CD4-positive, alpha-beta T cell treated with Interleukin-6 at 100 ng/mL for 8 hours (primary cell): ENCODE data around the gene EDC3.

Experiments used
- DNase-seq: peaks from one replicate; pipeline ENCODE4 v3.0.0-alpha.2; 2020; ENCODE audit warnings: mixed read lengths, low spot score

Gene EDC3

DNA sequence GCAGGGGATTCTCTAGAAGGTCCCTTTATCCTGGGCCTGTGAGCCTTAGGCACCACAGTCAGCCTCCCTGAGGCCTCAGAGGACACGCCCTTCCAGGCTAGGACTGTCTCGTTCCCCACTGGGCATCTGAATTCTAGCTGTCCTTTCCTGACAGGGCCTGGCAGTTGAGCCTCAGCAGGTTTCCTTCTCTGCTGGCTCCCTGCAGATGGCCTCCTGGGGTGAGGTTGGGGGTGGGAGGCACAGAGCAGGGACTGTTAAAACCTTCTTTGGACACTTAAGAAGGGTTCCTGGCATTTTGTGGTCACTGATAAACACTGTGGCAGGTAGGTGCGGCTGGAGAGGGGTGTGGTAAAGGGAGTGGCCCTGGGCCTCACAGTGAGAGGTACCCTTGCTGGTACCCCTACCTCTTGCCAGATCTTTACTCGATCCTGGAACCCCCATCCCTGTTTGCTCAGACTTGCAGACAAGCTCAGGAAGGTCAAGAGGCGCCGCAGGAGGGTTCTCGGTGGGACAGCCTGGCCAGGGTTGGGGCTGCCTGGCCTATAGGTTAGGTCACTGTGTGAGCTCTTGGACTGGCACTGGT, 71.7 kb downstream of the EDC3 start:
- no peak for DNase-seq

DNA sequence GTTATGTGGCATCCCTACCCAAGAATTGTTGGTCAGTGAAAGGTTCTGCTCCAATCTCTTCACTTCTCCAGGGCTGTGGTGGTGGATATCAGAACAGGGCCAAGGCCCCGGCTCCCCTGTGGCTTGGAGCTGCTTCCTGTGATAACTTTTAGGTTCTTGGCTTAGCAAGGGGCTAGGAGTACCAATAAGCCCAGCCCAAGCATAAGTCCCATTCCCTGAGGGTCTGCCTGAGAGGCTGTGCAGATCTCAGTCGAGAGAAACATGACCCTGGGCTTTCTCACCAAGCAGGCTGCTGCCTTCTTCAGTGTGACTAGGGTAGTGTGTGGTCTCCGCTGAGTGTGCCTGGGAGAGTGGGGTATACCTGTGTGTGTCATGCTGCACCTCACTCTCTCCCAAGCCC, 73.1 kb downstream of the EDC3 start:
- DNase-seq, result no peak

DNA sequence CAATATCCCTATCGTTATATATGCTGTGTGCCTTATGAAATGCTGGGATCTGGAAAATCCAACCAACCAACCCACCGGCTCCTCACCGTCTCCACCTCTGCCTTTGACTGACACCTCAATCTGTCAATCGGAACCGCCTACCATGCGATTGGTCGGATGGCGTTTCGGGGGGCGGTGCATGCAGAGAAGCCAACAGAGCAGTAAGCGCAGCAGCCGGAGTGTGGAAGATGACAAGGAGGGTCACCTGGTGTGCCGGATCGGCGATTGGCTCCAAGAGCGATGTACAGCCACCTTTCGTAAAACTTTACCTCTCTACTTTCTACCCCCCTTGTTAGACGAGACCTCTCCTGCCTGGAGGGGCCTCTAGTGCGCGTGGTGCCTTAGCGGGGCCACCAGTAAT, 73.9 kb downstream of the EDC3 start:
- no peak for DNase-seq

DNA sequence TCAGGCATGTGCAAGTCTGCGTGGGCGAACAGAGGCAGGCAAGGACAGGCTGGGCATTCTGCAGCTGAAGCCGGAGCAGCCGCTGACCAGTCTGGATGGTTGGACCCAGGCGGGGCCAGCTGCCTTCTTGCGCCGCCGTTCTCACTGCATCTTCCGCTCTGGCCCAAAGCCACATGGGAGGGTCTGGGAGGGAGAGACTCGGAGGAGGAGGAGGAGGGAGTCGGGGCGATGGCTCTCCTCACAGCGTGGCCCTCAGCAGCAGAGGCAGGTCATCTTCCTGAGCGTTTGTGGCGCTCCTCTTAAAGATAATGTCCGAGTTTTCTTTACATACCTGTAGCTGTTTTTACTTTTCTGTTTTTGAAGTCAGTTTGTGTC, 74.3 kb downstream of the EDC3 start:
- DNase-seq, result no peak

DNA sequence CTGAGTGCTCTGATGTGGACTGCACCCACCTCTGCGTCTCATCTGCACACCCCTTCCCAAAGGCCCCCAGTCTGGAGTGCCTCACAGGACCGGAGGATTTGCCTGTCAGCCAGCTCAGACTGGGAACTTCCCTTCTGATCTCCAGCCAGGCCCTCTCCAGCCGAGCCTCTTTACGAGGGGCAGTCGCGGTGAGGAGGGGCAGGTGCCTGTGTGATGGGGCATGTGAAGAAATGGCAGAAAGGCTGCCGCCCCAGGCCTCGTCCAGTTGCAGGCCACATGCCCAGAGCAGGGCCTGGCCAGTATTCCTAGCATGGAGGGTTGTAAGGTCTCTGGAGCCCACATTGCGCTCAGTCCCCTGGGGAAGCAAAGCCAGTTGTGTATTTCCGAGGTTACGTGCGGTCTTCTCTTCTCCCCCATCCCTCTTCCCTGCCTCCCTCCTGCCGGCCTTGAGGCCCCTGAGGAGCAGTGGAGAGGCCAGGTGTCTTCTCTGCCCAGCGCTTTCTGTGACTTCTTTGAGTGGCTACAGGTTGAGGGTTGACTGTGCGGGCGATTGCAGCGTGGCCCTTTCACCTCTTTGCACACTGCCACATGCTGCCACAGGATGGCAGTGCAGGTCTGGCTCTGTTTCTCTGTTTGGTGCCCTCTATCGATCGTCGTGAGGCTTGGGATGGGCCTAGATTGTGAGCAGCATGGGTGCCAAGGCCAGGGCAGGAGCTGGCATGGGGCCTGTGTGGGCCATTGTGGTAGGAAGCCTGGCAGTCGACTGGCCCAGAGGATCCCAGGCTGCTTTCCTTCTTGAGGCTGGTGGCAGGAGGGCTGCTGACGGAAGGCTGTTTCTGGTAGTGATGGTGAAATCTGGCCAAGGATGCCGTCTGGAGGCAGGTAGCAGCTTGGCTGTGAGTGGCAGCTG, 74.9 kb downstream of the EDC3 start:
- DNase-seq, result peak; percentile 70

DNA sequence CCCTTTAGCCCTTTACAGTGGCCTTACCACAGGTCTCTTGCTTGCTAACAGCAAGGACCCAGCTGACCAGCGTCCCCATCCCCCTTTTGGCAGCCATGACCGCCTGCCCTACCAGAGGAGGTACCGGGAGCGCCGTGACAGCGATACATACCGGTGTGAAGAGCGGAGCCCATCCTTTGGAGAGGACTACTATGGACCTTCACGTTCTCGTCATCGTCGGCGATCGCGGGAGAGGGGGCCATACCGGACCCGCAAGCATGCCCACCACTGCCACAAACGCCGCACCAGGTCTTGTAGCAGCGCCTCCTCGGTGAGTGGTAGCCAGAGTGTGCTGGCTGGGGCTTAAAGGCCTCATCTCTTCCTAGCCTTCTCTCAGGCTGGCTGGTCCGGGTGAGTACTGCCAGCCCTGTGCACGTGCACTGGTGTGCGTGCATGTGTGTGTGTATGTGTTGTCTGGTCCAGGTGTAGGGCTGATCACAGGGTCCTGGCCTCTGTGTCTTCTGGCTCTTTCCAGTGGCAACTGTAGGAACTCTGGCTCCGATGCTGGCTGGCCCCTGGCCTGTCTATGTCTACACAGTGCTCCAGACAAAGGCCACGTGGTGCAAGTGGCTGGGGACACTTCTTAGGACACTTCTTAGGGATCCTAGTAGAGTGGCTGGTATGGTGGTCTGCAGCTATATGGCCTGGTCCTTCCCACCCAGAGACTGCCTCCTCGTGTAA, 75.7 kb downstream of the EDC3 start:
- DNase-seq, result no peak

DNA sequence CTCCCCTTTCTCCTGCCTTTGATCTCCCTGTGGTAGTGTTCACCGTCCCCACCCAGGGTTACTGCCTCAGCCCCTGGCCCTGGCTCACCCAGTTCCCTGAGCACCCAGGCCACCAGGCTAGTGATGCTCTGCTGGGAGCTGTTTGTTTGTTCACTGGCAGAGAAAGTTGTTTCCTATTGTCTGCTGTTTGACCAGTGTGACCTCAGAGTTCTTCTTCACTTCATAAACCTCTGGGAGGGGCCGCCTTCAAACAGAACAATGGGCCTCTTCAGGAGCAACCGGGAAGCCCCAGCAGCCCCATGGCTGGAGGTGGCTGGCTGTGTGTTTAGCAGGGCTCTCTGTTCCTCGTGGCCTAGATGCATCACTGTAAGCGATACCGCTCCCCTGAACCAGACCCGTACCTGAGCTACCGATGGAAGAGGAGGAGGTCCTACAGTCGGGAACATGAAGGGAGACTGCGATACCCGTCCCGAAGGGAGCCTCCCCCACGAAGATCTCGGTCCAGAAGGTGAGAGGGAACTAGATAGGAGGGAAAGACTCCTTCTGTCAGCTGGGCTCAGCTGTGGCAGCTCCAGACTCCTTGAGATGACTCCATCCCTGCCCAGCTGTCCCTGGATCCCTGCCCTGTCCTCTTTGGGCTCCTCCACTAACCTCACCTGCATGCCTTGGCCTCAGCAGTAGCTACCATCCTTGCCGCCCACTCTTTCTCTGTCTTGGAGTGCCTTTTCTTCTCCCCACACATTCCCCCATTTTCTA, 76.8 kb downstream of the EDC3 start:
- no peak for DNase-seq

DNA sequence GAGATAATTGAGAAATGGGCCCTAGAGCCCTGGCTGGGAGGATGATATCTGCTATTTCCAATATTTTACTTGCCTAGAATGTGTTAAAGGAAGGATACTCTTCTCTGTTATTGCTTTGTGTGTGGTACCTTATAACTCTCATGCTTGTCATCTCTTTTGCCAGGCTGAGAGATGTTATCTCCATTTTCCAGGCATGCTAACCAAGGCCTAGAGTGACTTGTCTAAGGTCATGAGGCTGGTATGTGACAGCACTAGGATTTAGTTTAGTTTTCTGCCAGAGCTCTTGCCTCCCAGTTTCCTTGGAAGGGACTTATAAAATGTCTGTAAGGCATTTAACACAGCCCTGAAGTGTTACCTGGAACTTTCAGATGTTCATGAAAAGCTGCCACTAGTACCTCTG, 78.8 kb downstream of the EDC3 start:
- DNase-seq, result no peak

DNA sequence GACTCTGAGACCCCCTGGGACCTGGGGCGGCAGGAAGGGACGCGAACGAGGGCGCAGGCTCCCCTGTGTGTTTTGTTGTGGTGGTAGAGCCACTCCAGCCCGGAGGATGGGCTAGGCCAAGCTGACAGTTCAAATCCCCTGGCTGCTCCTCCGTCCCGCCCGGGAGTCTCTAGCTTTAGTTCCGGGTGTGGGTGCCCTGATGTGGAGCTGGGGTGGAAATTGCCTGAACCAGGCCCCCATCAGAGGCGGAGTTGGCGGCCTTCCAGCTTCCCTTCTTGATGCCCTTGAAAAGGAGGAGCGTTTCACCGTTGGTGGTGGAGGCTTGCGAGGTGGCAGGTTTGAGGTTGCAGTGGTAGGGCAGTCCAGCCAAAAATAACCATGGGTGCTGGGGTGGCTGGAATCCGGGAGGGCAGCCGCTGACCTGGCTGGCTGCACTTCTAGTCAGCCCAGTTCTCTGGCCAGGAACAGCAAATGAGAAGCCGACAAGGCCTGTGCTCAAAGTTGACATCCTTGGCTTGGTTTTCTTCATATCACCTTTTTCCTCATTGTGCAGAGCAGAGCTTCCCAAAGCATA, 79.4 kb downstream of the EDC3 start:
- peak; percentile 61 for DNase-seq

DNA sequence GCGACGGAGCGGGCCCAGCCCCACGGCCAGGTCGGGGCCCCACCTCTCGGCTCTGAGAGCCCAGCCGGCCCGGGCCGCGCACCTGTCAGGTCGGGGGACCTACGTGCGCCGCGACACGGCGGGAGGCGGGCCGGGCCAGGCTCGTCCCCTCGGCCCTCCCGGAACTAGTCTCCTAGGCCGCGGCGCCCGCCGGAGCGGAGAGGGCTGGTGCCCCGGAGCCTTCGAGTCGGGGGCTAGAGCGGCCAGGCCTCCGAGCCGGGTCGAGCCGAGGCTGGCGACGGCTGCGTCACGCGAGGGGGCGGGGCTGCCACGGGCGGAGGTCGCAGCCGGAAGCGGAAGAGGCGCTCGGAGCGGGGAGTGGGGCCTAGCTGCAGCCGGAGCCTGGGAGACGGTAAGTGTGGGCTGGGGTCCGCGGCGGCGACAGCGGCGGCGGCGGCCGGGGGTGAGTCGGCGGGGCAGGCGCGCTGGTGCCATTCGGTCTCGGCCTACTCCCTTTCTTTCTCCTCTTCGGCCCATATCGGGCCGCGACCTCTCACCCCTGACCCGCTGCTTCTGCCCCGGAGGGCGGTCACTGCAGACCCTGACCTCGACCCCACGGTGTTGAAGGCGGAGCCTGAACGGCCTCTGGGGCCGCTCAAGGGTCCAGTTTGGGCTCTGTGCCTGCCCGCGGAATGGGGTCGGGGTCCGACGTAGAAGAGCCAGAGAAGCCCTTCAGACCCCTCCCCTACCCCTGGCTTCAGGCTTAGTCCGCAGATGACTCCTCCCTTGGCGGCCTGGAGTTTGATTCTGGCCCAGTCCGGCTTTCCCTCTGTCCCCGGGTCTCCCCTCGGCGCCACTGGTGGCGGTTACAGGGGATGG, 80.1 kb downstream of the EDC3 start, which contains the start of gene CLK3:
Gene CLK3, plus strand, starts transcription at position 329 of the 858 bp plus-strand sequence. CDS start 3,361 bp downstream, outside the sequence.
- DNase-seq, result peak; percentile 95

DNA sequence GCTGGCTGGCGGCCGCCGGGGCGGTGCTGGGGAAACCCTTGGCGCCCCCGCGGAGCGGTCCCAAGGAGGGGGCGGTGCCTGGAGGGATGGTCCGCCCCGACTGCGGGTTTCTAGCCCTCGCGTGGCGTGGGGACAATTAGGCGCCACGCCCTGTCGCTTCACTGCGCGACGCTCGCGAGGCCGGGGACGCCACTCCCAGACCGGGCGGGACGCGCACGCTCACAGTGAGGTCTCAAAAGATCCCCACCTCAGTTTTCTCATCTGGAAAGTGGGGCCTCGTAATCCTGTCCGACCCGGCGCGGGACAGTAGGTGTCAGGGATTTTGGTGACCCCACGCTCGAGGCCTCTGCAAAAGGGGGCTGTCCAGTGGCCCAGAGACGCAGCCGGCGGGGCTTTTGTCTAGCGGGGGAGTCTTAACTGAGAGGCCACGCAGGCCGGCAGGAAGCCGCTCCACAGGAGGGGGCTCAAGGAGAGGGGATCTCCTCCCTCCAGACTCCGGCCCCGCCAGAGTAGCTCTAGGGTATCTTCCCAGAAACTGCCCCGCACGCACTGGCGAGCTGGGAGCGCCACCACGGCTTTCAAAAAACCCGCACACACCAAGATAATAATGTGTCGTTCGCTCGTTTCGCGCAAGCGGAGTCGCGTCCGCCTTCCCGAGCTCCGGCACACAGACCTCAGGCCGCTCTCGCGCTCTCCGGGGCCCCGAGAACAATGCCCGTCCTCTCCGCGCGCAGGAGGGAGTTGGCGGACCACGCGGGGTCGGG, 80.9 kb downstream of the EDC3 start:
- peak; percentile 89 for DNase-seq

DNA sequence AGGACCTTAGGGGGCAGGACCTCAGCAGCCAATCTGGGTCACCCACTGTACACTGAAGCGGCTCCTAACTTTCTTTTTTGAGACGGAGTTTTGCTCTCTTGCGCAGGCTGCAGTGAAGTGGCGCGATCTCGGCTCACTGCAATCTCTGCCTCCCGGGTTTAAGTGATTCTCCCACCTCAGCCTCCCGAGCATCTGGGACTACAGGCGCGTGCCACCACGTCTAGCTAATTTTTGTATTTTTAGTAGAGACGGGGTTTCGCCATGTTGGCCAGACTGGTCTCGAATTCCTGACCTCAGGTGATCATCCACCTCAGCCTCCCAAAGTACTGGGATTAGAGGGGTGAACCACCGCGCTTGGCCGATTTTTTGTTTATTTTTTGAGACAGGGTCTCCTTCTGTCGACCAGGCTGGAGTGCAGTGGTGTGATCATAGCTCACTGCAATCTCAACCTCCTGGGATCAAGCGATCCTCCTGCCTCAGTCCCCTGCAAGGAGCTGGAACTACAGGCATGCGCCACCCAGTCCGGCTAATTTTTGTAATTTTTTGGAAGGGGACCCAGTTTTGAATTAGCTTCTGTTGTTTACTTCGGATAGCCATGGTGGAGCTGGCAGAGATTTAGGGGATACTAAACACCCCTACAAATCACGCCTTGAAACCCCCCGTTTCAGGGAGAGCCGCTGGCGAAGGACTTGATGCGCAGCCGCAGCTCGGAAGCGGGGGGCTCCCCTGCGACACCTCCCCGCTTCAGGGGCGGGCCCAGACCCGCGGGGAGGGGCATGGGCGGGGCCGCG, 81.7 kb downstream of the EDC3 start:
- no peak for DNase-seq

DNA sequence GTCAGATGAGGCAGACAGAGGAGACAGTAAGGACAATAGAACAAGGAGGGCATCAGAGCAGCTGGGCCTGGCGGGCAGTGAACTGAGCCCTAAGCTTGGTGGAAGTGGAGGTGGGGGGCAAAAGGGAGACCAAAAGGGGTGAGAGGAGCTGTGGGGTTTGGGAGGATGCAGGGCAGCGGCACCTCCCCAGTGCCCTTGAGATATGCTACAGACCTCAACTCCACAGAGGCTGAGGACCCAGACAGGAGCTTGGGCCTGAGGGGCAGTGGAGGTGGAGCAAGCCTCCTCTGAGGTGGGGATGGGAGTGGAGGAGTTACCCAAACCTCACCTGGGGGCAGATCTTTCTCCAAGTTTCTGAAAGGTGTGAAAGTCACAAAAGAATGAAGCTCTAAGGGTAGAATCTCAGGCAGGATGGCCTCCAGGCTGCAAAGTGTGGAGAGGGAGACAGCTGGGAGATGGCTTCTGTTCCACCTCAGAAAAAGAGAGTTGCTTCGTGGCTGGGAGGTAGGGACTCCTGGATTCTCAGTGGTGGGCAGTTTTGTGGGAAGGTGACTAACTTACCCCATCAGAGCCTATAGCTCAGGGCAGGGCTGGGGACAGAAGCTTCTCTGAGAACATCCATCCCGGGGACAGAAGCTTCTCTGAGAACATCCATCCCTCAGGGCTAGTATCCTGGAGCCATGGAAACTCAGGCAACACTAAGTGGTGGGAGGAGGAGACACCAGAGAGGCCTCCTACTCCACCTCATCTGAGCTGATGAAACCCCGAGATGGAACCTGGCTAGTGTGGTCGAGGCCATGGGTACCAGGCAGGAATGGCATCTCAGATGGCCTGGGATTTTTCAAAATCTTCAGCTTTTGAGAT, 82.5 kb downstream of the EDC3 start:
- DNase-seq, result no peak

DNA sequence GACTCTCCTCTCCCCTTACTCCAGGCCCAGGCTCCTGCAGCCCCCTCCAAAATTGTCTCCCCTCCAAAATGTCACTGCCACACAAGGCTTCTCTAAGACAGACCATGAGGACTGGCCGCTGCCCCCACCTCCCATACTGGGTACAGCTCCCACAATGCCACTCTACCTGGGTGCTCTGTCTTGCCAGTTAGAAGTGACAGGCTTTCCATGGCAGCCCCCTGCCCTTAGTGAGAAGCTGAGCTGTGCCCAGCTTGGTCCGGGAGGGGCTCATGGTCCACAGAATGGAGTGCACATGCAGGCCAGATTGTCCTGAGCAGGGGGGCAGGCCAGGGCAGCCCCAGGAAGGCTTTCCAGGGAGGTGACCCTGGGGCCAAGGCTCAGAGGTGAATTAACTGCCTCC, 83.1 kb downstream of the EDC3 start:
- DNase-seq, result no peak

DNA sequence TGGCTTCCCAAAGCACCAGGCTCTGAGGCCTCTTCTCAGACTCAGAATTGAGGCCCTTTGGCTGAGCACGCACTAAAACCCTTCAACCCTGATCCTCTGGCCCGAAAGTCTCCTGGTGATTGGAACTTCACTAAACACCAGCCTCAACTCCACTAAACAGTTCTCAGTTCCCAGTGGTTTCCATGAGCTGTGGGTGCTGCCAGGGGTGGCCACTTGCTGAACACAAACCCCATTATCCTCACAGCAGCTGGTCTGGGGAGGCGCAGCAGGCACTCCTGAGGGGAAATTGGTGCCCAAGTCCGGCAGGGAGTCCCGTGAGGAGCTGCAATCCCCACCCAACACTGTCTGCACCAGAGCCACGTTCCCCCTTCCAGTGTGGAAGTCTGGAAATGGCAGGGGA, 84.0 kb downstream of the EDC3 start:
- DNase-seq, result no peak

DNA sequence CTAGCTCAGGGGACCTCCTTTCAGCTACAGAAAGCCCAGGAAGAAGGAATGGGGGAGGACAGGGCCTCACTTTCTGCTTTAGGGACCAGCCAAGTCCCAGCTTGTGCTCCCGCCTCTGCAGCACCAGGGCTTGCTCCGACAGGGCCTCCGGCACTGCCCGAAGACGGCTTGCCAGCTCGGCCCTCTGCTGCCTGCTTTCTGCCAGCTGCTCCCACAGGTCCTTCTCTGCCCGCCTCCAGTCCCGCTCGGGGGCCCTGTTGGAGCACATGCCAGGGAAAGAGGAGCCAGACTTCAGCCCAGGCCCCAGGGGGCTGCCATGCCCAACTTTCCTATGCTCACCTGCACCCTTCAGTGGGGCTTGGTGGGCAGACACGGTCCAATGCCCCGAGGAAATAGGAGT, 84.5 kb downstream of the EDC3 start:
- DNase-seq, result no peak

DNA sequence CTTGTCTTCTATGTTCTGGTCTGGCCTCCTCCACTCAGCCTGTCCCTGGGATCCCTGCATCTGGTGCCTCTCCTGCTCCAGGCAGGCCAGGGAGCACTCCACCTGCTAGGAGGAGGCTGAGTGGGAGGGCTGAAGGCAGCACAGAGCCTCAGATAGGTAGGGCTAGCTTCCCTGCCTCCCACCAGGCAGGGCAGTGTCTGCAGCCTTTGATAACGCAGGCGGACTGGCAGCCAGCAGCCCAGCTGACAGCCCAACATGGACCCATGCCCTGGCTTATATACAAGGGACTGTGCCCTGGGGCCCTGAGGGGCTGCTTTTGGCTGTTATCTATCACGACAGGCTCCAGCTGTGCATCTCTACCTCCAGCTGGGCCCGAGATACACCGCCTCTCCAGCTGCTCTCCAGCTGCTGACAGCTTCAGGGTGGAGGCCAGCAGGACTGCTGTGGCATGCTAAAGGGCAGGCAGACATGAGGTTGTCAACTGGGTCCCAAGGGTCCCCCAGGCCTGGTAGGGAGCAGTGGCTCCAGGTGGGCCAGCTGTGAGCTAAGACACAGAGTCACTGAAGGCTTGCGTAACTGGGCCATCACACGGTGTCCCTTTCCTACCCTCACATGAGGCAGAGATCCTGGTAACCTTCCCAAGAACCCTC, 85.4 kb downstream of the EDC3 start:
- no peak for DNase-seq

DNA sequence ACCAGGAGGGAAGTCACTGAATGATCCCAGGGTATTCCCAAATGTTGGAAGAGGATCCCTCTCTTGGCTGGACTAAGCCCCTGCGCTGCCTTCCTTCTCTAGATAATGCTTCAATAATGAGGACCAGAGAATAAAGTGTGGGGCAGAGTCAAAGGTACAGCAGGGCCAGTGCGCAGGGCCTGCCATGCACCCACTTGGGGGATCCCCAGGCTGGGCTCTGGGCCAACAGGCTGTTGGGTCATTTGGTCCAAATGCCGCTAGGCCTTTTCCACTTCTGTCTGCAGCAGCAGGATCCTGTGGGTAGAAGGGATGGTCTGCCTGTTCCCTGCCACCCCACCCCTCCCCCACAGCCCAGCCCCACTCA, 85.9 kb downstream of the EDC3 start:
- no peak for DNase-seq
